Esophagus muscularis mucosa (tissue), 3 donors: ENCODE results near the gene CEP95.

ENCODE experiments used
- POLR2A ChIP-seq: fragments of 450-650 bp; IDR thresholded peaks from one replicate; pipeline ENCODE4 v1.6.1; 2017; ENCODE audit warnings: antibody characterized with exemption, moderate library complexity, mild to moderate bottlenecking, low read depth
- POLR2AphosphoS5 ChIP-seq, 2 donors: sonication (generic); formaldehyde crosslinking; IDR thresholded peaks; one replicate each; pipeline ENCODE4 v1.6.1; 2017; ENCODE audit warnings: antibody characterized with exemption in 2 of 2
- TF ChIP-seq, protein P1 (sequence below), 3 experiments: fragments of 200-600 bp in 2 of 3; fragments of 450-650 bp in 1 of 3; sonication (generic) in 2 of 3; IDR thresholded peaks; one replicate each; pipeline ENCODE4 v1.5.1; 2017 to 2019; ENCODE audit warnings: antibody characterized with exemption in 3 of 3, mild to moderate bottlenecking in 2 of 3, moderate library complexity in 1 of 3

DNA sequence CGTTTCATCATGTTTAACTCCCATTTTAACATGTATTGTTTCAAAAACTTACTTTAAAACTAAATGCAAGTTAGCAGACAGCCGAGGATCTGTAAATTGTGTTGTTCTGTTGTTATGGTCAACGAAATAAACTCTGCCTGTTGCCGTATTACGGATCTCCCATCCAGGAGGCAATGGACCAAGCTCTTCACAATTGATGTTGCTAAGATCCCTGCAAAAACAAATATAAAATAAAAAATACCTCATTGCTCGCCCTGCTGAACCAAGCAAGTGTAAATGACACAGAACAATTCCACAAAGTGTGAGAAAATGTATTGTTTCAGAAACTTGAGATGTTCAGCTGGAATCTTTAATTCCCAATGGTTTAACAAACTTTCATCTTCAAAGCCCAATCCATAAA lies 65.0 kb downstream of the CEP95 start:
- TF ChIP-seq, protein P1, sequence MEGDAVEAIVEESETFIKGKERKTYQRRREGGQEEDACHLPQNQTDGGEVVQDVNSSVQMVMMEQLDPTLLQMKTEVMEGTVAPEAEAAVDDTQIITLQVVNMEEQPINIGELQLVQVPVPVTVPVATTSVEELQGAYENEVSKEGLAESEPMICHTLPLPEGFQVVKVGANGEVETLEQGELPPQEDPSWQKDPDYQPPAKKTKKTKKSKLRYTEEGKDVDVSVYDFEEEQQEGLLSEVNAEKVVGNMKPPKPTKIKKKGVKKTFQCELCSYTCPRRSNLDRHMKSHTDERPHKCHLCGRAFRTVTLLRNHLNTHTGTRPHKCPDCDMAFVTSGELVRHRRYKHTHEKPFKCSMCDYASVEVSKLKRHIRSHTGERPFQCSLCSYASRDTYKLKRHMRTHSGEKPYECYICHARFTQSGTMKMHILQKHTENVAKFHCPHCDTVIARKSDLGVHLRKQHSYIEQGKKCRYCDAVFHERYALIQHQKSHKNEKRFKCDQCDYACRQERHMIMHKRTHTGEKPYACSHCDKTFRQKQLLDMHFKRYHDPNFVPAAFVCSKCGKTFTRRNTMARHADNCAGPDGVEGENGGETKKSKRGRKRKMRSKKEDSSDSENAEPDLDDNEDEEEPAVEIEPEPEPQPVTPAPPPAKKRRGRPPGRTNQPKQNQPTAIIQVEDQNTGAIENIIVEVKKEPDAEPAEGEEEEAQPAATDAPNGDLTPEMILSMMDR (IDR thresholded peaks at IDR 0.05), result no peak
- TF ChIP-seq POLR2AphosphoS5 (IDR thresholded peaks at IDR 0.05) (no peak), POLR2A (no peak)
